ENCODE data around the gene UNC5A.

UNC5A gene

GRCh38 chr5:176823869-176824412, 13.6 kb downstream of the UNC5A start:
- H3K79me1 ChIP-seq (replicated peaks; ENCODE audit: low read length, poor library complexity, severe bottlenecking): peaks cover 20% of the 10 kb centered on the region
- no peak overlapping the region for H3K4me2 ChIP-seq (ENCODE audit: low read length, poor library complexity, severe bottlenecking)
- 76% methylated on average over 20 of the region's 20 CpGs for WGBS
- no peak overlapping the region for H3K18ac ChIP-seq (ENCODE audit: low read depth in 1 of 2, low read length in 2 of 2)
- no peak for DNase-seq
- no peak overlapping the region for H2BK15ac ChIP-seq (ENCODE audit: low read depth, poor library complexity, severe bottlenecking)
- no peak overlapping the region for H4K8ac ChIP-seq (ENCODE audit: low read length)
- H3K14ac ChIP-seq (ENCODE audit: low read length in 2 of 2): no peak overlapping the region
- no peak overlapping the region for H3K23ac ChIP-seq (ENCODE audit: low read length in 2 of 2)
- no peak overlapping the region for H4K91ac ChIP-seq (ENCODE audit: low read length)
- no peak overlapping the region for H2BK5ac ChIP-seq (ENCODE audit: low read depth, low read length, poor library complexity, severe bottlenecking)
- no peak overlapping the region for H3K4me3 ChIP-seq (ENCODE audit: insufficient read depth in 1 of 2, low read depth in 1 of 2, low read length in 2 of 2)
- peaks cover 0 to 65% of the 10 kb centered on the region in 2 experiments for H3K27me3 ChIP-seq (ENCODE audit: control insufficient read depth in 1 of 2, insufficient read depth in 1 of 2, low read length in 2 of 2)
- H3K27ac ChIP-seq (ENCODE audit: low read length, poor library complexity, severe bottlenecking): no peak overlapping the region
- H3K4me1 ChIP-seq (ENCODE audit: control insufficient read depth, insufficient read depth, low read depth, low read length): peaks cover 18% of the 10 kb centered on the region
- no peak overlapping the region for H2BK12ac ChIP-seq (ENCODE audit: low read length in 2 of 2)
- no peak overlapping the region for H2AFZ ChIP-seq (ENCODE audit: low read depth, low read length)
- no peak overlapping the region for H2BK120ac ChIP-seq (ENCODE audit: low read depth, low read length)
- H3K9ac ChIP-seq (ENCODE audit: low read length): no peak overlapping the region
- H2AK5ac ChIP-seq (ENCODE audit: low read length, severe bottlenecking): no peak overlapping the region
- no peak overlapping the region for H3K4ac ChIP-seq (ENCODE audit: low read depth in 1 of 2, low read length in 2 of 2)
- H3K9me3 ChIP-seq (ENCODE audit: control insufficient read depth, low read length): peaks cover 5% of the 10 kb centered on the region
- no peaks in the 10 kb centered on the region for H3K36me3 ChIP-seq (ENCODE audit: control insufficient read depth in 1 of 2, insufficient read depth in 2 of 2, low read depth in 1 of 2, low read length in 2 of 2)

GRCh38 chr5:176824604-176825003, 14.2 kb downstream of the UNC5A start:
- Histone ChIP-seq H2BK120ac (ENCODE audit: low read depth, low read length) (no peak overlapping the region), H3K4me2 (ENCODE audit: low read length, poor library complexity, severe bottlenecking) (no peak overlapping the region), H3K9ac (ENCODE audit: low read length) (no peak overlapping the region), H3K23ac (ENCODE audit: low read length in 2 of 2) (no peak overlapping the region), H2BK12ac (ENCODE audit: low read length in 2 of 2) (no peak overlapping the region), H2AFZ (ENCODE audit: low read depth, low read length) (no peak overlapping the region), H2BK5ac (ENCODE audit: low read depth, low read length, poor library complexity, severe bottlenecking) (no peak overlapping the region), H3K4ac (ENCODE audit: low read depth in 1 of 2, low read length in 2 of 2) (no peak overlapping the region), H2AK5ac (ENCODE audit: low read length, severe bottlenecking) (no peak overlapping the region), H4K91ac (ENCODE audit: low read length) (no peak overlapping the region), H3K27ac (ENCODE audit: low read length, poor library complexity, severe bottlenecking) (no peak overlapping the region), H3K9me3 (ENCODE audit: control insufficient read depth, low read length) (peaks cover under 1% of the 10 kb centered on the region), H4K8ac (ENCODE audit: low read length) (no peak overlapping the region), H3K4me1 (ENCODE audit: control insufficient read depth, insufficient read depth, low read depth, low read length) (peaks cover 15% of the 10 kb centered on the region), H3K36me3 (ENCODE audit: control insufficient read depth in 1 of 2, insufficient read depth in 2 of 2, low read depth in 1 of 2, low read length in 2 of 2) (no peaks in the 10 kb centered on the region), H3K27me3 (ENCODE audit: control insufficient read depth in 1 of 2, insufficient read depth in 1 of 2, low read length in 2 of 2) (peaks cover 0 to 59% of the 10 kb centered on the region in 2 experiments), H3K18ac (ENCODE audit: low read depth in 1 of 2, low read length in 2 of 2) (no peak overlapping the region), H2BK15ac (ENCODE audit: low read depth, poor library complexity, severe bottlenecking) (no peak overlapping the region), H3K79me1 (replicated peaks; ENCODE audit: low read length, poor library complexity, severe bottlenecking) (peaks cover 17% of the 10 kb centered on the region), H3K14ac (ENCODE audit: low read length in 2 of 2) (peak overlapping the region in 1 of 2 experiments; percentile 6), H3K4me3 (ENCODE audit: insufficient read depth in 1 of 2, low read depth in 1 of 2, low read length in 2 of 2) (no peak overlapping the region)
- no peak for DNase-seq
- 97% methylated on average over 5 of the region's 5 CpGs for WGBS

- no peak overlapping the region for H3K23ac ChIP-seq (ENCODE audit: low read length in 2 of 2)
- no peak overlapping the region for H2BK120ac ChIP-seq (ENCODE audit: low read depth, low read length)
- no peak overlapping the region for H2AFZ ChIP-seq (ENCODE audit: low read depth, low read length)
- no peak overlapping the region for H4K91ac ChIP-seq (ENCODE audit: low read length)
- H3K4me1 ChIP-seq (ENCODE audit: control insufficient read depth, insufficient read depth, low read depth, low read length): peaks cover 15% of the 10 kb centered on the region
- H2BK12ac ChIP-seq (ENCODE audit: low read length in 2 of 2): no peak overlapping the region
- no peak overlapping the region for H3K27ac ChIP-seq (ENCODE audit: low read length, poor library complexity, severe bottlenecking)
- H3K9me3 ChIP-seq (ENCODE audit: control insufficient read depth, low read length): no peaks in the 10 kb centered on the region
- H3K4me2 ChIP-seq (ENCODE audit: low read length, poor library complexity, severe bottlenecking): no peak overlapping the region
- no peak overlapping the region for H3K4me3 ChIP-seq (ENCODE audit: insufficient read depth in 1 of 2, low read depth in 1 of 2, low read length in 2 of 2)
- peaks cover 0 to 56% of the 10 kb centered on the region in 2 experiments for H3K27me3 ChIP-seq (ENCODE audit: control insufficient read depth in 1 of 2, insufficient read depth in 1 of 2, low read length in 2 of 2)
- no peaks in the 10 kb centered on the region for H3K36me3 ChIP-seq (ENCODE audit: control insufficient read depth in 1 of 2, insufficient read depth in 2 of 2, low read depth in 1 of 2, low read length in 2 of 2)
- no peak overlapping the region for H2BK5ac ChIP-seq (ENCODE audit: low read depth, low read length, poor library complexity, severe bottlenecking)
- H3K18ac ChIP-seq (ENCODE audit: low read depth in 1 of 2, low read length in 2 of 2): no peak overlapping the region
- 82% methylated on average over 9 of the region's 9 CpGs for WGBS
- no peak overlapping the region for H3K4ac ChIP-seq (ENCODE audit: low read depth in 1 of 2, low read length in 2 of 2)
- H2AK5ac ChIP-seq (ENCODE audit: low read length, severe bottlenecking): no peak overlapping the region
- peaks cover 19% of the 10 kb centered on the region for H3K79me1 ChIP-seq (replicated peaks; ENCODE audit: low read length, poor library complexity, severe bottlenecking)
- no peak overlapping the region for H3K14ac ChIP-seq (ENCODE audit: low read length in 2 of 2)
- H3K9ac ChIP-seq (ENCODE audit: low read length): no peak overlapping the region
- no peak for DNase-seq
- no peak overlapping the region for H2BK15ac ChIP-seq (ENCODE audit: low read depth, poor library complexity, severe bottlenecking)
- H4K8ac ChIP-seq (ENCODE audit: low read length): no peak overlapping the region
These were observed 14.9 kb downstream of the UNC5A start for GRCh38 chr5:176825234-176825633.

- WGBS: 81% methylated on average over 4 of the region's 4 CpGs
- Histone ChIP-seq H4K91ac (ENCODE audit: low read length) (no peak overlapping the region), H2BK15ac (ENCODE audit: low read depth, poor library complexity, severe bottlenecking) (no peak overlapping the region), H2BK120ac (ENCODE audit: low read depth, low read length) (no peak overlapping the region), H2AFZ (ENCODE audit: low read depth, low read length) (no peak overlapping the region), H3K27me3 (ENCODE audit: control insufficient read depth in 1 of 2, insufficient read depth in 1 of 2, low read length in 2 of 2) (peaks cover 0 to 49% of the 10 kb centered on the region in 2 experiments), H3K79me1 (replicated peaks; ENCODE audit: low read length, poor library complexity, severe bottlenecking) (peaks cover 19% of the 10 kb centered on the region), H2BK12ac (ENCODE audit: low read length in 2 of 2) (no peak overlapping the region), H4K8ac (ENCODE audit: low read length) (no peak overlapping the region), H3K14ac (ENCODE audit: low read length in 2 of 2) (no peak overlapping the region), H3K4me3 (ENCODE audit: insufficient read depth in 1 of 2, low read depth in 1 of 2, low read length in 2 of 2) (no peak overlapping the region), H3K4ac (ENCODE audit: low read depth in 1 of 2, low read length in 2 of 2) (no peak overlapping the region), H3K27ac (ENCODE audit: low read length, poor library complexity, severe bottlenecking) (no peak overlapping the region), H3K36me3 (ENCODE audit: control insufficient read depth in 1 of 2, insufficient read depth in 2 of 2, low read depth in 1 of 2, low read length in 2 of 2) (no peaks in the 10 kb centered on the region), H3K4me1 (ENCODE audit: control insufficient read depth, insufficient read depth, low read depth, low read length) (peaks cover 20% of the 10 kb centered on the region), H2BK5ac (ENCODE audit: low read depth, low read length, poor library complexity, severe bottlenecking) (no peak overlapping the region), H3K23ac (ENCODE audit: low read length in 2 of 2) (no peak overlapping the region), H3K9ac (ENCODE audit: low read length) (no peak overlapping the region), H3K18ac (ENCODE audit: low read depth in 1 of 2, low read length in 2 of 2) (no peak overlapping the region), H3K4me2 (ENCODE audit: low read length, poor library complexity, severe bottlenecking) (no peak overlapping the region), H3K9me3 (ENCODE audit: control insufficient read depth, low read length) (no peaks in the 10 kb centered on the region), H2AK5ac (ENCODE audit: low read length, severe bottlenecking) (no peak overlapping the region)
- no peak for DNase-seq
These were observed 15.6 kb downstream of the UNC5A start for GRCh38 chr5:176825957-176826356.

Data from mesenchymal stem cell (in vitro differentiated cells and primary cell).